Psoas muscle (tissue), 8 donors: ENCODE measurements around the gene ABCC11. TPM values are rescaled to one million over a fixed set of nuclear protein-coding genes. Genes with fewer than 3 reads are reported as not detected.
A peak's percentile ranks its signal among the peaks of the same experiment; 100 is the strongest.

Experiments used
- ATAC-seq, 4 donors: fragments of 200-7000 bp; cut with Tn5 transposase; one replicate each; pipeline ENCODE4 v1.9.1; 2020; ENCODE audit warnings: moderate library complexity in 3 of 4, mild to moderate bottlenecking in 2 of 4
- DNase-seq, 2 donors: peaks; one replicate each; pipeline ENCODE4 v3.0.0-alpha.2; 2020
- H3K27ac ChIP-seq: fragments of 200-600 bp; one replicate; pipeline ENCODE4 v1.8.0; 2022
- H3K27me3 ChIP-seq, 3 donors: fragments of 200-600 bp in 1 of 3; one replicate each; pipeline versions ENCODE4 v1.6.1 to v1.8.0; 2013 to 2022; ENCODE audit warnings: low read length in 2 of 3, mild to moderate bottlenecking in 2 of 3, moderate library complexity in 1 of 3; ENCODE audit not compliant: insufficient read depth in 3 of 3
- H3K36me3 ChIP-seq, 2 donors: fragments of 200-600 bp in 1 of 2; one replicate each; pipeline versions ENCODE4 v1.6.1 to v1.8.0; 2013 to 2022; ENCODE audit warnings: low read depth in 1 of 2, mild to moderate bottlenecking in 1 of 2, moderate library complexity in 1 of 2; ENCODE audit not compliant: insufficient read depth in 1 of 2
- H3K4me1 ChIP-seq: fragments of 200-600 bp; one replicate; pipeline ENCODE4 v1.8.0; 2022
- H3K4me3 ChIP-seq: fragments of 200-600 bp; one replicate; pipeline ENCODE4 v1.8.0; 2022; ENCODE audit warnings: mild to moderate bottlenecking
- H3K9me3 ChIP-seq: fragments of 200-600 bp; one replicate; pipeline ENCODE4 v1.8.0; 2022
- WGBS, 3 donors: extraction: QIAGEN DNeasy Blood & Tissue Kit; methylation state at CpG; one replicate each; pipeline versions ENCODE4 v1.1.6 to v1.1.7; 2013; 5-methylcytosine and 5-hydroxymethylcytosine counted together
- intact Hi-C, 2 donors: fragments of 100-400 bp; cut with DNase I; formaldehyde crosslinking; loops; one replicate each; pipeline versions ENCODE4 v1.11.0 to v1.14.2; 2022
- polyA plus RNA-seq, 3 donors: library from polyadenylated mRNA; stranded (reverse); fragments of 200-250 nt; gene quantifications; one replicate each; pipeline ENCODE4 v1.2.3, GENCODE V29; 2013
- total RNA-seq, 4 donors: library from RNA; stranded (reverse); fragmentation: NEBNext Ultra II Directional in 2 of 4; extraction: Animal tissue kit (Norgen Biotek cat#: 25700) in 2 of 4; gene quantifications; one replicate each; pipeline versions ENCODE4 v1.2.1 to v1.2.4, GENCODE V29; 2021 to 2023
- TF ChIP-seq, protein P1 (sequence below): fragments of 200-600 bp; IDR thresholded peaks from one replicate; pipeline ENCODE4 v1.8.0; 2022; ENCODE audit warnings: antibody characterized with exemption
- donor health status: healthy with polysubstance abuse.
- donor health status: DM: no; HTN: no; CAD: no; lungs with moderate emphysema.
- donor health status: Bipolar disorder and iron deficiency.
- donor health status: healthy.
- donor health status: DM: yes; HTN: yes; CAD: no.
- donor health status: DM: no; HTN: no; CAD: no.
- donor health status: DM: no; HTN: no; CAD: no.
- donor health status: DM: yes; HTN: yes; CAD: no.

Gene ABCC11
- total and polyA plus RNA-seq, 7 donors = 0.05 to 0.22 (median 0.15) TPM; not detected in 1

DNA sequence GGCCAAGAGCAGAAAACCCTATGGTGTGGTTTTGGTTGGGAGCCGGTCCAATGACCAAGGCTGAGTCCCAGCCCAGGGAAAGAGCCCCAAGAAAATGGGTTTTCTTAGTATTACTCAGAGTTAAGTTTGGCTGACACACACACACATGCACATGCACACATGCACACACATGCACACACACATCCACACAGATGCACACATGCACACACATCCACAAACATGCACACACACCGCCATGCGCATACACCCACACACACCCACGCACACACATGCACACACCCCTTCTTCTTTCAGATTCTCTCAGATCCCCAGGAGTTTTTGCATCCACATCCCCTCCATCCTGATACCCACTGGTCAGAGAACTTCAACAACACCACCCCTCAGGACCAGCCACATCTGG is 100.6 kb downstream of the ABCC11 start:
- TF ChIP-seq, protein P1, sequence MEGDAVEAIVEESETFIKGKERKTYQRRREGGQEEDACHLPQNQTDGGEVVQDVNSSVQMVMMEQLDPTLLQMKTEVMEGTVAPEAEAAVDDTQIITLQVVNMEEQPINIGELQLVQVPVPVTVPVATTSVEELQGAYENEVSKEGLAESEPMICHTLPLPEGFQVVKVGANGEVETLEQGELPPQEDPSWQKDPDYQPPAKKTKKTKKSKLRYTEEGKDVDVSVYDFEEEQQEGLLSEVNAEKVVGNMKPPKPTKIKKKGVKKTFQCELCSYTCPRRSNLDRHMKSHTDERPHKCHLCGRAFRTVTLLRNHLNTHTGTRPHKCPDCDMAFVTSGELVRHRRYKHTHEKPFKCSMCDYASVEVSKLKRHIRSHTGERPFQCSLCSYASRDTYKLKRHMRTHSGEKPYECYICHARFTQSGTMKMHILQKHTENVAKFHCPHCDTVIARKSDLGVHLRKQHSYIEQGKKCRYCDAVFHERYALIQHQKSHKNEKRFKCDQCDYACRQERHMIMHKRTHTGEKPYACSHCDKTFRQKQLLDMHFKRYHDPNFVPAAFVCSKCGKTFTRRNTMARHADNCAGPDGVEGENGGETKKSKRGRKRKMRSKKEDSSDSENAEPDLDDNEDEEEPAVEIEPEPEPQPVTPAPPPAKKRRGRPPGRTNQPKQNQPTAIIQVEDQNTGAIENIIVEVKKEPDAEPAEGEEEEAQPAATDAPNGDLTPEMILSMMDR = no peak

DNA sequence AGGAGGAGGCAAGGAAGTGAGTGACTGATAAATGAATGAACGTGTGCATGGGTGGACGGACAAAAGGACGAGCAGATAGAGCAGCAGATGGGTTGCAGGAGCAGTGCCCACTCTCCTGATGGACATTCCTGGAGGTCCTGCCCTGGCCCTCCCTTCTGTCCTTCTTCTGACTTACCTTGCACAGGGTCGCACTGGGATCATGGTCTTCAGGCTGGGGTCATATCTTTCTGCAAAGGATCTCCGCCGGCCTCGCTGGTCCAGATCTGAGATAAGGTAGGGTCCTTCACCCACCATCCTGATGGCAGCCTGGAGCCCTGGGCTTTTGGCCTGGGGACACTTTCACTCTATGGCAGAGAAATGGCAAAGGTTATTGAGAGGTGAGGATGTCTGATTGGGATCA is 101.2 kb downstream of the ABCC11 start:
- TF ChIP-seq, protein P1 = no peak
- Histone ChIP-seq H3K4me1 (no peaks in the 10 kb centered on the region), H3K27me3 (no peaks in the 10 kb centered on the region), H3K9me3 (peaks cover 10% of the 10 kb centered on the region), H3K36me3 (no peaks in the 10 kb centered on the region), H3K4me3 (no peak overlapping the region), H3K27ac (no peak overlapping the region)
- intact Hi-C loops = no loop called here
- no peak for DNase-seq
- no peak for ATAC-seq
- WGBS, 3 donors = 88 to 96% (median 90%) methylated on average over 7 of the region's 7 CpGs

More for the DNA sequence above, 100.6 kb downstream of the ABCC11 start:
- no peaks in the 10 kb centered on the region for H3K27me3 ChIP-seq
- intact Hi-C loops = no loop called here
- DNase-seq = no peak
- H3K9me3 ChIP-seq = peaks cover 10% of the 10 kb centered on the region
- H3K36me3 ChIP-seq = no peaks in the 10 kb centered on the region
- no peak overlapping the region for H3K4me3 ChIP-seq
- no peak overlapping the region for H3K27ac ChIP-seq
- 93 to 96% (median 93%) methylated on average over 4 of the region's 4 CpGs for WGBS, 3 donors
- no peaks in the 10 kb centered on the region for H3K4me1 ChIP-seq
- no peak for ATAC-seq

DNA sequence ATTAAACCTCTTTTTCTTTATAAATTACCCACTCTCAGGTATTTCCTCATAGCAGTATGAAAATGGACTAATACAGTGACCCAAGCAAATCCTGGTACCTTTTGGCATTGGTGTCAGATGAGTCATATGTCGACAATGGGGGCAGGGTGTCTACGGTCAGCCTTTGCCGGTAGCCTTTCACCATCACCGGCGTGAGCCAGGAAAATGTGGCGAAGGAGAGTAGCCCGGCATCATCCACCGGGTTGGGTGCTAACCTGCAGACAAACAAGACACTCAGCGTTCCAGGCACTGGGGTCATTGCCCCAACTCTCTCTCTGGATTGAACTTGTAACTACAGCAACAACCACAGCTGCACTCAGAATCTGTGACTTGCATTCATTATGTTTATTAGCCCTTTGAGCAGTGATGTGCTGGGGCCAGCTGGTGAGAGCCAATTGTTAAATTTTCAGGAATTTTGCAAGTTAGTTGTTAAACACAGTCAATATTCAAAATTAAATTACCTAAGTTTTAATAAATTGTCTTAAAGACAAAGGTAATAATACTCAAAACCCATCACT is 103.4 kb downstream of the ABCC11 start:
- 70 to 88% (median 88%) methylated on average over 9 of the region's 9 CpGs for whole genome bisulfite sequencing, 3 donors
- DNase-seq (no peak), ATAC-seq (peak in 2 of 4 donors; percentile 76 to 91)
- H3K9me3 ChIP-seq = peaks cover 5% of the 10 kb centered on the region
- no peaks in the 10 kb centered on the region for H3K27me3 ChIP-seq
- H3K36me3 ChIP-seq = no peaks in the 10 kb centered on the region
- H3K4me1 ChIP-seq = no peaks in the 10 kb centered on the region
- no peak overlapping the region for H3K4me3 ChIP-seq
- no peak overlapping the region for H3K27ac ChIP-seq
- TF ChIP-seq, protein P1 = no peak
- intact Hi-C loops = no loop called here

DNA sequence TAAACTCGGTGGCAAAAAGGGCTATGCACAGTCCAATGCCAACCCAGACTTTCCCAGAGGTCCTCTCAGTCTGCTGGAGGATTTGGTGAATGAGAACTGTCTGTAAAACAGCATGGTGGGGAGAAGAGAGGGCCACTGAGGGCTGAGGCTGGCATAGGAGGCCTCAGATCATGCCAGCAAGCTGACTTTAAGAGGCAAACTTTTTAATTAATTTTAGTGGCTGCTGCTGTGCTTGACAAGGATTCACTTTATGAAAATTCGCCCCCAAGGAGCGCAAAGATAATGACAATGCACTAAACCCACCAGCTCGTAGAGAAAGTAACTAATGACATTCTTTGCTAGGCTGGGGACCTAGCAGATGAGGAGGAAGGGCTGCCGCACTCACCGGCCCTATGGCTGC is 106.5 kb downstream of the ABCC11 start:
- 90 to 93% (median 93%) methylated on average over 6 of the region's 6 CpGs for WGBS, 3 donors
- Histone ChIP-seq H3K27me3 (no peaks in the 10 kb centered on the region), H3K27ac (no peak overlapping the region), H3K36me3 (no peaks in the 10 kb centered on the region), H3K4me3 (no peak overlapping the region), H3K9me3 (no peaks in the 10 kb centered on the region), H3K4me1 (peaks cover 21% of the 10 kb centered on the region)
- TF ChIP-seq, protein P1 = no peak
- DNase-seq (no peak), ATAC-seq (no peak)
- intact Hi-C loops = no loop called here

DNA sequence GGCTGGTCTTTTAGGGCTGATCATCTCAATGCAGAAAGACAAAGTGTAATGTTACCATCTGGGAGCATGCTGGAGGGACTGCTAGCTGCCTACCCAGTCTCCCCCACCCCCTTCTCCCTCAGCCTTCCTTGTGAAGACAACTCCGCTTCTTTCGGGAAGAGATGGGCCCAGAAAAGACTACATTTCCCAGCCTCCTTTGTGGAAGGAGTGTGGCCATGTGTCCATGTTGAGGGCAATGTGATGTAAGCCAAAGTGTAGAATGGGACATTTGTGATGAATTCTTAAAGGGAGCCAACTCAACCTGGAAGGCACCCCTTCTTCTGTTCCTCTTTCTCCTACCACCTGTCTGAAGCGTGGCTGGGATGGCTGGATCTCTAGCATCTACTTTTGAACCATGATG is 107.8 kb downstream of the ABCC11 start:
- intact Hi-C loops = no loop called here
- TF ChIP-seq, protein P1 = no peak
- ATAC-seq (no peak), DNase-seq (no peak)
- 83 to 95% (median 87%) methylated on average over 3 of the region's 3 CpGs for WGBS, 3 donors
- H3K27ac ChIP-seq = no peak overlapping the region
- no peaks in the 10 kb centered on the region for H3K9me3 ChIP-seq
- no peak overlapping the region for H3K4me3 ChIP-seq
- H3K27me3 ChIP-seq = no peaks in the 10 kb centered on the region
- H3K36me3 ChIP-seq = no peaks in the 10 kb centered on the region
- peaks cover 21% of the 10 kb centered on the region for H3K4me1 ChIP-seq
